ENCODE measurements around the gene CEP112.

The CEP112 gene

GRCh38 chr17:66054242-66054641 lies 137.7 kb downstream of the CEP112 start:
- DNase-seq = no peak

- no peak for DNase-seq
Observed at GRCh38 chr17:66044083-66044482, 147.8 kb downstream of the CEP112 start.

GRCh38 chr17:66043419-66043818 lies 148.5 kb downstream of the CEP112 start:
- DNase-seq = no peak

- DNase-seq = peak; percentile 8
Observed at GRCh38 chr17:66040402-66040801, 151.5 kb downstream of the CEP112 start.

GRCh38 chr17:66038125-66038524 lies 153.8 kb downstream of the CEP112 start:
- DNase-seq = no peak

GRCh38 chr17:66037221-66037620 lies 154.7 kb downstream of the CEP112 start:
- DNase-seq = no peak

GRCh38 chr17:66032082-66032712 lies 159.7 kb downstream of the CEP112 start:
- DNase-seq = no peak

GRCh38 chr17:66025551-66025950 lies 166.4 kb downstream of the CEP112 start:
- no peak for DNase-seq

- peak; percentile 5 for DNase-seq
Observed at GRCh38 chr17:66021757-66022156, 170.2 kb downstream of the CEP112 start.

GRCh38 chr17:66018786-66019185 lies 173.1 kb downstream of the CEP112 start:
- peak; percentile 34 for DNase-seq

- no peak for DNase-seq
Observed at GRCh38 chr17:66016231-66016630, 175.7 kb downstream of the CEP112 start.

- DNase-seq = no peak
Observed at GRCh38 chr17:66008680-66009079, 183.3 kb downstream of the CEP112 start.

GRCh38 chr17:66006654-66007053 lies 185.3 kb downstream of the CEP112 start:
- no peak for DNase-seq

GRCh38 chr17:66002812-66003211 lies 189.1 kb downstream of the CEP112 start:
- DNase-seq = peak; percentile 13

GRCh38 chr17:66002063-66002585 lies 189.8 kb downstream of the CEP112 start:
- no peak for DNase-seq

GRCh38 chr17:66000216-66000615 lies 191.7 kb downstream of the CEP112 start:
- DNase-seq = no peak

GRCh38 chr17:65998675-65999074 lies 193.3 kb downstream of the CEP112 start:
- DNase-seq = no peak

- DNase-seq = no peak
Observed at GRCh38 chr17:65994679-65995078, 197.3 kb downstream of the CEP112 start.

GRCh38 chr17:65994114-65994513 lies 197.8 kb downstream of the CEP112 start:
- DNase-seq = no peak

GRCh38 chr17:65990593-65990992 lies 201.3 kb downstream of the CEP112 start:
- no peak for DNase-seq

GRCh38 chr17:65988451-65988850 lies 203.5 kb downstream of the CEP112 start:
- no peak for DNase-seq

- peak; percentile 68 for DNase-seq
Observed at GRCh38 chr17:65987988-65988387, 203.9 kb downstream of the CEP112 start.

GRCh38 chr17:65985571-65985970 lies 206.4 kb downstream of the CEP112 start:
- no peak for DNase-seq

- DNase-seq = no peak
Observed at GRCh38 chr17:65984299-65984698, 207.6 kb downstream of the CEP112 start.

- no peak for DNase-seq
Observed at GRCh38 chr17:65978871-65979270, 213.1 kb downstream of the CEP112 start.

All from NCI-H69 (cell line).